Stimulated activated CD8-positive, alpha-beta memory T cell treated with anti-CD3 and anti-CD28 coated beads, Interleukin-4, amount 100 ng/mL, for 48 hours (primary cell): Measurements from ENCODE around the gene ZBTB47.
A peak's percentile ranks its signal among the peaks of the same experiment; 100 is the strongest.

ENCODE experiments used
- DNase-seq: peaks from one replicate; pipeline ENCODE4 v3.0.0-alpha.2; 2020

ZBTB47 gene

GRCh38 chr3:42666577-42666998 lies 13.1 kb downstream of the ZBTB47 start:
- peak; percentile 17 for DNase-seq

- peak; percentile 21 for DNase-seq
These were observed 13.6 kb downstream of the ZBTB47 start for GRCh38 chr3:42667096-42667522.

GRCh38 chr3:42667523-42668412 lies 14.3 kb downstream of the ZBTB47 start:
- no peak for DNase-seq

- no peak for DNase-seq
These were observed 14.9 kb downstream of the ZBTB47 start for GRCh38 chr3:42668413-42668760.

GRCh38 chr3:42668793-42669217 lies 15.3 kb downstream of the ZBTB47 start:
- DNase-seq, result no peak

- no peak for DNase-seq
These were observed 16.6 kb downstream of the ZBTB47 start for GRCh38 chr3:42670051-42670576.

GRCh38 chr3:42670670-42671069 lies 17.2 kb downstream of the ZBTB47 start:
- no peak for DNase-seq

- DNase-seq, result no peak
These were observed 19.0 kb downstream of the ZBTB47 start for GRCh38 chr3:42672515-42672914.

GRCh38 chr3:42673082-42673481 lies 19.6 kb downstream of the ZBTB47 start:
- DNase-seq, result no peak

- DNase-seq, result no peak
These were observed 20.6 kb downstream of the ZBTB47 start for GRCh38 chr3:42674146-42674545.

GRCh38 chr3:42675909-42676308 lies 22.4 kb downstream of the ZBTB47 start:
- no peak for DNase-seq

- DNase-seq, result no peak
These were observed 24.9 kb downstream of the ZBTB47 start for GRCh38 chr3:42678447-42678846.

GRCh38 chr3:42680271-42680670 lies 26.8 kb downstream of the ZBTB47 start:
- DNase-seq, result no peak

GRCh38 chr3:42680806-42681205 lies 27.3 kb downstream of the ZBTB47 start:
- DNase-seq, result no peak

GRCh38 chr3:42681361-42682038 lies 28.0 kb downstream of the ZBTB47 start:
- DNase-seq, result no peak

- DNase-seq, result no peak
These were observed 29.0 kb downstream of the ZBTB47 start for GRCh38 chr3:42682301-42683070.

- DNase-seq, result peak; percentile 66
These were observed 30.5 kb downstream of the ZBTB47 start for GRCh38 chr3:42683875-42684598.

GRCh38 chr3:42684632-42685362 lies 31.3 kb downstream of the ZBTB47 start:
- no peak for DNase-seq

- DNase-seq, result no peak
These were observed 31.9 kb downstream of the ZBTB47 start, which contains the start of gene KLHL40 for GRCh38 chr3:42685363-42685881. Gene KLHL40, plus strand, starts transcription at chr3:42685537. Its CDS starts 82 bp downstream, at chr3:42685619.

GRCh38 chr3:42685891-42686820 lies 32.7 kb downstream of the ZBTB47 start:
- DNase-seq, result no peak
